ENCODE results near the gene SCART1. TPM values are rescaled to one million over a fixed set of nuclear protein-coding genes. Genes with fewer than 3 reads are reported as not detected.

Gene SCART1
- total RNA-seq, 2 donors from 2014 or later: 2.0 to 3.6 TPM

Other genes with a start within 250 kb of the SCART1 start
- not detected for gene UTF1, start 223.7 kb upstream of the SCART1 start, total RNA-seq
- not detected for gene VENTX, start 216.1 kb upstream of the SCART1 start, total RNA-seq
- 100 to 1,000 TPM; 202 to 211 TPM for gene ADAM8, start 177.1 kb upstream of the SCART1 start, total RNA-seq
- 10 to 100 TPM; 53.3 to 58.2 TPM for gene TUBGCP2, start 145.1 kb upstream of the SCART1 start, total RNA-seq
- gene ZNF511, start 145.0 kb upstream of the SCART1 start, total RNA-seq: 10 to 100 TPM; 38.1 to 73.2 TPM
- not detected for gene CALY, start 117.0 kb upstream of the SCART1 start, total RNA-seq
- not detected for gene PRAP1, start 106.6 kb upstream of the SCART1 start, total RNA-seq
- gene FUOM, start 95.9 kb upstream of the SCART1 start, total RNA-seq: 10 to 100 TPM; 11.5 to 11.8 TPM
- 10 to 100 TPM; 44.5 to 52.7 TPM for gene ECHS1, start 80.6 kb upstream of the SCART1 start, total RNA-seq
- 1 to 10 TPM; 2.0 to 2.1 TPM for gene PAOX, start 74.7 kb upstream of the SCART1 start, total RNA-seq
- gene MTG1, start 59.8 kb upstream of the SCART1 start, total RNA-seq: 100 to 1,000 TPM in 1 of 2 donors, 10 to 100 TPM in 1; 44.2 to 105 TPM
- not detected for gene SPRN, start 29.3 kb upstream of the SCART1 start, total RNA-seq
- gene CYP2E1, start 73.4 kb downstream of the SCART1 start, total RNA-seq: under 1 TPM; 0.42 to 0.71 TPM
- gene SYCE1, start 111.6 kb downstream of the SCART1 start, total RNA-seq: not detected
- not detected for gene FRG2B, start 172.8 kb downstream of the SCART1 start, total RNA-seq

All from natural killer cell treated with Interleukin-12 subunit alpha and Interleukin-12 subunit beta and Interleukin-15 and Interleukin-18, amount 100 ng/mL, for 72 hours (primary cell).